Measurements from ENCODE around the gene TAS2R41. TPM values are rescaled to one million over a fixed set of nuclear protein-coding genes. Genes with fewer than 3 reads are reported as not detected.
"Not testable (repeated sequence)": the region's sequence is repeated elsewhere in the genome, so short reads cannot be mapped to it uniquely, and the experiment has no call there.

TAS2R41 gene
- total RNA-seq, 1 donor from 2014 or later, result not detected

DNA sequence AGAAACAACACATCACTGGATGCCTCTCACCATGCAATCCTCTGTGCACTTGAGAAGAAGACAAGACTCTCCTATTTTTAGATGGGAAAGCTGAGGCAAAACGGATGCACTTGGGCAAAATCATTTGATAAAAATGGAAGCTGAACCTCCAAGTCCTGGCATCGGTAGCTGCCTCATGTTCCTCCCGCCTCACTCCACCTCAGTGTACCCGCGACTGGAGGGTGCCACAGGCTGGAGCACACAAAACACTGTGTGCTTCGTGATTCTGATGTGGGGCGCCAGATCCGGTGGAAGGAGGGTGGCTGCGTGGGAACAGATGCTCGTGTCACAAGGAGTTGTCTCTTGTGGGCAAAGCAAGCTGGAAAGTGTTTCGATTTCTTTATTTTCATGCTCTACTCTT is 41.3 kb downstream of the TAS2R41 start:
- H3K9me3 ChIP-seq (replicated peaks), result no peaks in the 10 kb centered on the region
- TF ChIP-seq, protein P1, sequence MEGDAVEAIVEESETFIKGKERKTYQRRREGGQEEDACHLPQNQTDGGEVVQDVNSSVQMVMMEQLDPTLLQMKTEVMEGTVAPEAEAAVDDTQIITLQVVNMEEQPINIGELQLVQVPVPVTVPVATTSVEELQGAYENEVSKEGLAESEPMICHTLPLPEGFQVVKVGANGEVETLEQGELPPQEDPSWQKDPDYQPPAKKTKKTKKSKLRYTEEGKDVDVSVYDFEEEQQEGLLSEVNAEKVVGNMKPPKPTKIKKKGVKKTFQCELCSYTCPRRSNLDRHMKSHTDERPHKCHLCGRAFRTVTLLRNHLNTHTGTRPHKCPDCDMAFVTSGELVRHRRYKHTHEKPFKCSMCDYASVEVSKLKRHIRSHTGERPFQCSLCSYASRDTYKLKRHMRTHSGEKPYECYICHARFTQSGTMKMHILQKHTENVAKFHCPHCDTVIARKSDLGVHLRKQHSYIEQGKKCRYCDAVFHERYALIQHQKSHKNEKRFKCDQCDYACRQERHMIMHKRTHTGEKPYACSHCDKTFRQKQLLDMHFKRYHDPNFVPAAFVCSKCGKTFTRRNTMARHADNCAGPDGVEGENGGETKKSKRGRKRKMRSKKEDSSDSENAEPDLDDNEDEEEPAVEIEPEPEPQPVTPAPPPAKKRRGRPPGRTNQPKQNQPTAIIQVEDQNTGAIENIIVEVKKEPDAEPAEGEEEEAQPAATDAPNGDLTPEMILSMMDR (IDR thresholded peaks at IDR 0.05; ENCODE audit: borderline replicate concordance), result no peak
- no peaks in the 10 kb centered on the region for H3K36me3 ChIP-seq
- H3K27ac ChIP-seq (replicated peaks), result peak overlapping the region; percentile 12
- H3K27me3 ChIP-seq (ENCODE audit: low read depth), result no peaks in the 10 kb centered on the region
- H3K4me3 ChIP-seq, result no peak overlapping the region
- DNase-seq, result no peak
- peaks cover 17% of the 10 kb centered on the region for H3K4me1 ChIP-seq
- intact Hi-C loops (cut with micrococcal nuclease), result no loop called here

GRCh38 chr7:143519411-143520131 is 41.9 kb downstream of the TAS2R41 start:
- Histone ChIP-seq H3K36me3 (no peaks in the 10 kb centered on the region), H3K27me3 (ENCODE audit: low read depth) (no peaks in the 10 kb centered on the region), H3K4me3 (no peak overlapping the region), H3K4me1 (peaks cover 17% of the 10 kb centered on the region), H3K9me3 (replicated peaks) (no peaks in the 10 kb centered on the region), H3K27ac (replicated peaks) (peak overlapping the region; percentile 40)
- TF ChIP-seq, protein P1 (IDR thresholded peaks at IDR 0.05; ENCODE audit: borderline replicate concordance), result no peak
- DNase-seq, result peak; percentile 39
- intact Hi-C loops (cut with micrococcal nuclease), result no loop called here

GRCh38 chr7:143522309-143522916 is 44.7 kb downstream of the TAS2R41 start:
- H3K27ac ChIP-seq (replicated peaks); H3K4me3 ChIP-seq; DNase-seq; H3K36me3 ChIP-seq; H3K27me3 ChIP-seq (ENCODE audit: low read depth); intact Hi-C loops (cut with micrococcal nuclease); H3K9me3 ChIP-seq (replicated peaks): not testable (repeated sequence)
- H3K4me1 ChIP-seq, result peaks cover 17% of the 10 kb centered on the region

Other genes starting within 250 kb of the TAS2R41 start
- gene GSTK1, start 214.4 kb upstream of the TAS2R41 start, total RNA-seq, result 291 TPM
- gene TMEM139, start 192.9 kb upstream of the TAS2R41 start, total RNA-seq, result 8.8 TPM
- gene CASP2, start 189.5 kb upstream of the TAS2R41 start, total RNA-seq, result 10.9 TPM
- not detected for gene CLCN1, start 161.8 kb upstream of the TAS2R41 start, total RNA-seq
- 0.47 TPM for gene FAM131B, start 115.2 kb upstream of the TAS2R41 start, total RNA-seq
- 68.4 TPM for gene ZYX, start 96.5 kb upstream of the TAS2R41 start, total RNA-seq
- gene EPHA1, start 69.0 kb upstream of the TAS2R41 start, total RNA-seq, result not detected
- gene TAS2R60, start 34.4 kb upstream of the TAS2R41 start, total RNA-seq, result not detected
- gene CTAGE15, start 93.9 kb downstream of the TAS2R41 start, total RNA-seq, result not detected
- 0.22 TPM for gene TCAF2, start 143.1 kb downstream of the TAS2R41 start, total RNA-seq

Measured in left ventricle myocardium inferior (tissue), 1 donor.